IPS-NIHi7 (cell line): ENCODE data around the gene KLHL3.
A peak's percentile ranks its signal among the peaks of the same experiment; 100 is the strongest.

Experiments
- DNase-seq: peaks from one replicate; pipeline ENCODE4 v3.0.0; 2012; ENCODE audit warnings: mixed read lengths; ENCODE audit errors: extremely low spot score

KLHL3 gene

DNA sequence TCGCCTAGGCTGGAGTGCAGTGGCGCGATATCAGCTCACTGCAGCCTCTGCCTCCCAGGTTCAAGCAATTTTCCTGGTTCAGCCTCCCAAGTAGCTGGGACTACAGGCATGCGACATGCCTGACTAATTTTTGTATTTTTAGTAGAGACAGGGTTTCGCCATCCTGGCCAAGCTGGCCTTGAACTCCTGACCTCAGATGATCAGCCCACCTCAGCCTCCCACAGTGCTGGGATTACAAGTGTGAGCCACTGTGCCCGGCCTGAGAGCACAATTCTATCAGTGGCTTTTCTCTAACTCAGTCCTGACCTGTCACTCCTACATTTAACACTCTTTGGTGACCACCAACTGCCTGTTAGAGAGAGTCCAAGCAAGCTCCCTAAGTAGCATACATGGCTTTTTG is 154.1 kb downstream of the KLHL3 start:
- no peak for DNase-seq

DNA sequence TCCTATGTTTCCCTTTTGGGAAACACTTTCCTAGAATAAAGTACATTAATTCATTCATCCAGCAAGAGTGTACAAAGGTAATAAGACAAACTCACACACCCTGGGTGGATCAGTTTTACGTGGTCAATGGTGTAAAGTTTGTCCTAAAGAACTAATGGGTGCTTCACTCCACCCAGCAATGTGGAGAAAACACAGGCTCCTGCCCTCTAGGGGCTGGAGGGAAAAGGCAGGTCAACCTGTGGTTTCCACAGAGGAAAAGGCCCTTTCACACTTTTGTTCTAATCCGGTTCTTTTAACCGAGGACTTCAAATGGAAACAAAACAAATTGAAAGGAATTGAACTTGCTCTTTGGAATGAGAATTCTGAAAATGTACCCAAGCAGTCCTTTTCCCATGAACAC is 155.9 kb downstream of the KLHL3 start:
- DNase-seq, result peak; percentile 65

DNA sequence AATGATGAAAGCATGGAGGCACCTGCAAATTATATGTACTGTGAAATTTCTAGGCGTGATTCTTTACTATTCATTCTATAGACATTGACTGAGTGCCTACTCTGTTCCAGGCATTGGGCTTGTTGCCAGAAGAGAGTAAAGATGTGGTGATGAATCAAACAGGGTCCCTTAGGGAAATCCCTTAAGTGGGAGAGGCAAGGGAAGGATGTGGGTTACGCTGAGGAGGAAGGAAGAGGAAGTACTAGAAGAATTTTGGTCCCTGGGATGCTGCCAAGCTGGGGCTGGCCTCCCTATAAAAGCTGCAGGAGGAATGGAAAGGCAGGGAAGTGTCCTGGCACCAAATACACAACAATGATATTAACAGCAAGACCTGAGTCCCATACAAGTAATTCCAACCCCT is 160.0 kb downstream of the KLHL3 start:
- no peak for DNase-seq

DNA sequence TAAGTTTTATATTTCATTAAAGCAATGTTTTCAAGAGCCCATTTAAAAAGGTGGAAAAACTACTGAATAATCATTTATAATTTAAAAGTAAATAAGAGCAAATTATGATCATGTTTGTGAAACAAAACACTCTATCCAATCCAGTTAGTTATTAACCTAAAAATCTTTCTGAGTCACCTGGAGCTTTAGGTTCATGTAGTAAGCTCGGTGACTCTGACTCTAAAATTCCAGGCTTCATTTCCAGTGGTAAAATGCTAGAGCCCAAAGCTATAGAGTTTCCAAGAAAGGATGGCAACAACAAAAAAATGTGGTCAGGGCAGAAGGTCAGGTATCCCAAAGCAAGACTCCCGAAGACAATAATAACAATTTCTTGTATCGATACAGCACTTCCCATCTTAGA is 160.7 kb downstream of the KLHL3 start:
- no peak for DNase-seq

DNA sequence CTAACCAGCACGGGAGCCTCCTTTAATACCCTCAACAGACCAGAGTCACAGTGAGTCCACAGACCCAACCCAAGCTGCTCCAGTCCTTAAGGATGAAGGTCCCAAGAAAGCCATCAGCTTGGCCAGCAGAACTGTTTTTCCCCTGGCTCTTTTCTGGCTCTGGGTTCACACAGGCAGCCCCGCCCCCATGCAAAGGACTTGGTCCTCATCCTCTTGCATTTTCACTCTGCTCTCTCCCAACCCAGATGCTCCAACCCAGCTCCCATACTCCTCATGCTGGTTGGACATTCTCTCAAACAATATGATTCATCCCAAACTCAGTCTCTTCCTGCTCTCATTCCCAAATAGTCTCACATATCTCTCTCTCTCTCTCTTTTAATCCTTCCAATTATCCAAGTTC is 162.5 kb downstream of the KLHL3 start:
- no peak for DNase-seq

DNA sequence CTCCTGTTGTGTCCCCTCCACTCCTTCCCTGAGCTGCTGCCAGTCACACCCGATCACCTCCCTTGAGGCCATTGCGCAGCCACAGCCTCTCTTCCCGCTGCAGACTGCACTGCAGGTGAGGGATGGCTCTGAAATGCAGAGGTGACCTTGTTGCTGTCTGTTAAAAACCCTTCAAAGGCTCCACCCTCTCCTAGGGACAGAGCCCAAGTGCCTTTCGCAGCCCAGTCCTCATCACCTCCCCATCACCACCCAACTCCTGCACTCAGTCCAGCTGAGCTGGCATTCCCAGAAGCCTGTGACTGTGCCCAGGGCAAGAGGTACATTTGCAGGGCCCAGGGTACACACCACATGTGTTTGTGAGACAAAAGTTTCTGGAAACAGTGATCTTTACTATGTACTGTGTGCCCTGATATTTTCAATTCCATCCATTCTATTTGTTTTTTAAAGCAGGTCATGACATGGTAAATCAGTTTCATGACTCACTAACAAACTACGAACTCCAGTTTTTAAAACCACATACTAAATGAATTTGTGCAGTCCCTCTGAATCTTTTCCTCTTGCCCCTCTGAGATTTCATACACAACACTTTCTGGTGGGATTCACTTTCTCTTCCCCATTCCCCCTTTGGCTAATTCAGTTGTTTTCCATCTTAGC is 163.7 kb downstream of the KLHL3 start:
- DNase-seq, result no peak

DNA sequence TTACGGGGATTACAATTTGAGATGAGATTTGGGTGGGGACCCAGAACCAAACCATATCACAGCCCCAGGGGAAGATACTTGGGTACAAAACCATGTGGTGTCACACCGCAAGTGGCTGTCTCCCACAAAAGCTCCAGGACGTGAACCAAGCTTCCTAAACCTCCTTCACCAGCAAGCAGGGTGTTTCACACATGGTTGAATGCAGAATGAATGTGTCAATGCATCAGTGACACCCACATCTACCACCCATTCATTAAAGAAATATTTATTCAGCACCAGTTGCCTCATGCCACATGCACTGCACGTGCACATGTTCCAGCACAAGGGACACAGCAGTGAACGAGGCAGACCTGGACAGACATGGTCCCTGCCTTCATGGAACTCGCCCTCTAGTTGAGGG is 165.8 kb downstream of the KLHL3 start:
- no peak for DNase-seq
